NOMO-1 treated with dmso at 0.1 percent for 144 hours (cell line): ENCODE data around the gene DAZ2.
"Not testable (repeated sequence)": the region's sequence is repeated elsewhere in the genome, so short reads cannot be mapped to it uniquely, and the experiment has no call there.

ENCODE experiments used
- DNase-seq: peaks from one replicate; lab custom pipeline; 2025; ENCODE audit not compliant: unreplicated experiment; lab: John Stamatoyannopoulos, UW

The DAZ2 gene, protein sequence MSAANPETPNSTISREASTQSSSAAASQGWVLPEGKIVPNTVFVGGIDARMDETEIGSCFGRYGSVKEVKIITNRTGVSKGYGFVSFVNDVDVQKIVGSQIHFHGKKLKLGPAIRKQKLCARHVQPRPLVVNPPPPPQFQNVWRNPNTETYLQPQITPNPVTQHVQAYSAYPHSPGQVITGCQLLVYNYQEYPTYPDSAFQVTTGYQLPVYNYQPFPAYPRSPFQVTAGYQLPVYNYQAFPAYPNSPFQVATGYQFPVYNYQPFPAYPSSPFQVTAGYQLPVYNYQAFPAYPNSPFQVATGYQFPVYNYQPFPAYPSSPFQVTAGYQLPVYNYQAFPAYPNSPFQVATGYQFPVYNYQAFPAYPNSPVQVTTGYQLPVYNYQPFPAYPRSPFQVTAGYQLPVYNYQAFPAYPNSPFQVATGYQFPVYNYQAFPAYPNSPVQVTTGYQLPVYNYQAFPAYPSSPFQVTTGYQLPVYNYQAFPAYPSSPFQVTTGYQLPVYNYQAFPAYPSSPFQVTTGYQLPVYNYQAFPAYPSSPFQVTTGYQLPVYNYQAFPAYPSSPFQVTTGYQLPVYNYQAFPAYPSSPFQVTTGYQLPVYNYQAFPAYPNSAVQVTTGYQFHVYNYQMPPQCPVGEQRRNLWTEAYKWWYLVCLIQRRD

DNA sequence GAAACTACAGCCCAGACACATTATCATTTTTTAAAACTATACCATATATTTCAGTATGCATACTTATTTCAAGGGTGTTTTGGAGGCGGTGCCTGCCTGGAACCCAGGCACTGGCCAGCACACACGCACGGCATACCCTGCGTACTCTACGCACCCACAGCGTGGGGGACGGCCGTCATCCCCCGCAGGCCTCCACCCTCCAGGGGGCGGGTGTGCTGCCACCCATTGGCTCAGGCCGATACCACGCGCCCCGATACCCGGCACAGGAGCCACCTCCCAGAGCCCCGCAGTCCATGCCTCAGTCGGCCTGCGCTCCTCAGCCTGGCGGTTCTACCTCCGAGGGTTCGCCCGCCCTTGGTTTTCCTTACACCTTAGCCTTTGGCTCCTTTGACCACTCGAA, at the start of gene DAZ2:
Gene DAZ2 (plus strand): TSS at position 301 of the 400 bp plus-strand sequence. CDS start 208 bp downstream, outside the sequence.
- not testable (repeated sequence) for DNase-seq

DNA sequence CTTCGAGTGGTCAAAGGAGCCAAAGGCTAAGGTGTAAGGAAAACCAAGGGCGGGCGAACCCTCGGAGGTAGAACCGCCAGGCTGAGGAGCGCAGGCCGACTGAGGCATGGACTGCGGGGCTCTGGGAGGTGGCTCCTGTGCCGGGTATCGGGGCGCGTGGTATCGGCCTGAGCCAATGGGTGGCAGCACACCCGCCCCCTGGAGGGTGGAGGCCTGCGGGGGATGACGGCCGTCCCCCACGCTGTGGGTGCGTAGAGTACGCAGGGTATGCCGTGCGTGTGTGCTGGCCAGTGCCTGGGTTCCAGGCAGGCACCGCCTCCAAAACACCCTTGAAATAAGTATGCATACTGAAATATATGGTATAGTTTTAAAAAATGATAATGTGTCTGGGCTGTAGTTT, 20.4 kb upstream of the DAZ2 start, which contains the start of gene DAZ1:
Gene DAZ1 (minus strand): TSS at position 101 of the 400 bp plus-strand sequence. CDS start 208 bp downstream, outside the sequence.
- DNase-seq = not testable (repeated sequence)

DNA sequence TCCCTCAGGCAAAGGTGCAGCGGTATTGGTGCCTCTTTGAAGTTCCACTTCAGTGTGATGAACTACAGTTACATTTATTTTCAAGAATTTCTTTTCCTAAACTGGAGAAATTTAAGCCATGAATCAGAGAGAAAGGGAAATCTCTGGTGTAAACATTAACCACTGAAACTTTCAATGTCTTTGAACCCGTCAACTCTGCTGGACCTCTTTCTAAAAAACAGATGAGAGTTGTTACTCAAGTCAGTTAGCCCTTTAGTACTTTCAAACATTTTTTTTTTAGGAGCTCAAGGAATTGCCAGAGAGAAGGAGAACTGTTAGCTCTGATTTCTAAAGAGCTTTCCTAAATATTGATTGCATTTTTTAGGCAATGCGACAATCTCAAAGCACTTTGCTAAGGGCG, 11.9 kb upstream of the DAZ2 start:
- DNase-seq = not testable (repeated sequence)

DNA sequence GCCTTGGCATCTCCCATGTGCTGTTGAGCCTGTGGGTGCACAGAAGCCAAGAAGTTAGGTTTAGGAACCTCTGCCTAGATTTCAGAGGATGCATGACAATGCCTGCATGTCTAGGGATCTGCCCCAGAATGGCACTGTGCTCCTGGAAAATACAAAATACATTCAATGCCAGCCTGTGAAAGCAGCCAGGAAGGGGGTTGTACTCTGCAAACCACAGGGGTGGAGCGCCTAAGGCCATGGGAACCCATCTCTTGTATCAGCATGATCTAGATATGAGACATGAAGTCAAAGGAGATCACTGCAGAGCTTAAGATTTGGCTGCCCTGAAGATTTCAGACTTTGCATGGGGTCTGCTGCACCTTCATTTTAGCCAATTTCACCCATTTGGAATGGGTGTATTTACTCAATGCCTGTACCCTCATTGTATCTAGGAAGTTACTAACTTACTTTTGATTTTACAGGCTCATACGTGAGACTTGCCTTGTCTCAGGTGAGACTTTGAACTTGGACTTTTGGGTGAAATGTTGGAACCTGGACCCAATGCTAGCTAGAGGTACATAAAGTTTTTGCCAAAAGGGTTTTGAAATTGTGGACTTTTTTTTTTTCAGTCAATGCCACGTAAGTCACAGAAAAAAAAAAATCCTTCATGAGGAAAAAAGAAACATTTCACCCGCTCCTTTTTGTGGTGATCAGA, 9.4 kb upstream of the DAZ2 start:
- not testable (repeated sequence) for DNase-seq

DNA sequence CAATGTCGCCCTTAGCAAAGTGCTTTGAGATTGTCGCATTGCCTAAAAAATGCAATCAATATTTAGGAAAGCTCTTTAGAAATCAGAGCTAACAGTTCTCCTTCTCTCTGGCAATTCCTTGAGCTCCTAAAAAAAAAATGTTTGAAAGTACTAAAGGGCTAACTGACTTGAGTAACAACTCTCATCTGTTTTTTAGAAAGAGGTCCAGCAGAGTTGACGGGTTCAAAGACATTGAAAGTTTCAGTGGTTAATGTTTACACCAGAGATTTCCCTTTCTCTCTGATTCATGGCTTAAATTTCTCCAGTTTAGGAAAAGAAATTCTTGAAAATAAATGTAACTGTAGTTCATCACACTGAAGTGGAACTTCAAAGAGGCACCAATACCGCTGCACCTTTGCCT, 8.7 kb upstream of the DAZ2 start:
- DNase-seq = not testable (repeated sequence)
